Measurements from ENCODE around the gene NEB.

GRCh38 chr2:151777935-151778334 lies 43.7 kb upstream of the NEB start:
- no peak for TF ChIP-seq POLR2A (IDR thresholded peaks at IDR 0.05)
- TF ChIP-seq CTCF (IDR thresholded peaks at IDR 0.05): no peak
- no peak for TF ChIP-seq POLR2AphosphoS5 (IDR thresholded peaks at IDR 0.05)
